IMR-90 (cell line): ENCODE measurements around the gene POLR2E.

ENCODE experiments used
- BHLHE40 ChIP-seq: fragments of 150-350 bp; IDR thresholded peaks from 2 replicates; pipeline ENCODE4 v1.6.1; 2016; ENCODE audit warnings: mild to moderate bottlenecking, low read depth, low read length
- CHD1 ChIP-seq: IDR thresholded peaks from 2 replicates; pipeline ENCODE4 v1.6.1; 2012; ENCODE audit warnings: low read depth, low read length, improper control_type of control experiment
- MAFK ChIP-seq: IDR thresholded peaks from 2 replicates; pipeline ENCODE4 v1.6.1; 2012; ENCODE audit warnings: low read depth, low read length, improper control_type of control experiment
- POLR2A ChIP-seq: IDR thresholded peaks from 2 replicates; pipeline ENCODE4 v1.6.1; 2012; ENCODE audit warnings: mild to moderate bottlenecking, low read depth, low read length
- RAD21 ChIP-seq: IDR thresholded peaks from 2 replicates; pipeline ENCODE4 v1.6.1; 2012; ENCODE audit warnings: low read length, improper control_type of control experiment
- RFX5 ChIP-seq: IDR thresholded peaks from 2 replicates; pipeline ENCODE4 v1.8.0; 2012; ENCODE audit warnings: low read depth, mild to moderate bottlenecking, low read length, moderate library complexity
- SMC3 ChIP-seq: fragments of 150-350 bp; IDR thresholded peaks from 2 replicates; pipeline ENCODE4 v1.6.1; 2016; ENCODE audit warnings: low read depth, mild to moderate bottlenecking, antibody characterized with exemption, low read length, moderate library complexity
- TF ChIP-seq, protein P1 (sequence below): conservative IDR thresholded peaks from 2 replicates; pipeline ENCODE4 v1.5.1; 2012; ENCODE audit warnings: mild to moderate bottlenecking, low read depth, low read length, improper control_type of control experiment

DNA sequence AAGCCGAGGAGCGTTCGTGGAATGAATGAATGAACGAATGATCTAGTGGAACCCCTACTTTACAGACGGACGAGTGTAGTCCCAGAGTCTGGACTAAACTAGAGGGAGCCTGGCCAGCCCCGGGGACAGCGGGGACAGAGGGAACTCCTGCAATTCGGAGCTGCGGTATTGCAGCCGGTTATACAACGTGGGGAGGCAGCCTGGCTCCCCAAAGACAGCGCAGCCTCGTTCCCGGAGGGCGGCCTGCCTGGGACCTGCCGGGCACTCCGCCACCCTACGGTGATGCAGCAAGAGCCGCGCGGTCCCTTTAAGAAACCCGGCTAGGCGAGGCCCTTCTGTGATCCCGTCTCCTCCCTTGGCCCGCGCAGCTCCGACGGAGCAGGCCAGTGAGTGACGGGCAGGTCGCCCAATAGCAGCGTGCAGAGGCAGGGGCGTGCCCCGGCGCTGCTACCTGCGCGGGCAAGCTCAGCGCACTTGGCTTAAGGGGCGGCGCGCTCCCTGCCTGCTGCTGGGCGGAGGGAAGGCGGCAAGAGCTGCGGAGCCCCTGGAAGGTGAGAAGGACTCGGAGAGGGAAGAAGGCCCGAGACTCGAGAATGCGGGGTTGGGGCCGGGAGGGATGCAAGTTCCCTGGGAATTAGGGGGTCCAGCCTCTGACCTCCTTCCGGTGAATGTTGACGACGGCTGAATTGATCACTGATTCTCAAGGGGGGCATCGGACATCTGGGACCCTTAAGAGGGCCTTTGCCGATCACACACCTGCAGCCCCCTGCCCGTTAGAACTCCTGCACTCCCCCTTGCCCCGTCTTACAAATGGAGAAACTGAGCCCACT, 55.3 kb downstream of the POLR2E start, which contains the start of gene ABCA7:
- peak; percentile 73 for TF ChIP-seq POLR2A
- TF ChIP-seq, protein P1, sequence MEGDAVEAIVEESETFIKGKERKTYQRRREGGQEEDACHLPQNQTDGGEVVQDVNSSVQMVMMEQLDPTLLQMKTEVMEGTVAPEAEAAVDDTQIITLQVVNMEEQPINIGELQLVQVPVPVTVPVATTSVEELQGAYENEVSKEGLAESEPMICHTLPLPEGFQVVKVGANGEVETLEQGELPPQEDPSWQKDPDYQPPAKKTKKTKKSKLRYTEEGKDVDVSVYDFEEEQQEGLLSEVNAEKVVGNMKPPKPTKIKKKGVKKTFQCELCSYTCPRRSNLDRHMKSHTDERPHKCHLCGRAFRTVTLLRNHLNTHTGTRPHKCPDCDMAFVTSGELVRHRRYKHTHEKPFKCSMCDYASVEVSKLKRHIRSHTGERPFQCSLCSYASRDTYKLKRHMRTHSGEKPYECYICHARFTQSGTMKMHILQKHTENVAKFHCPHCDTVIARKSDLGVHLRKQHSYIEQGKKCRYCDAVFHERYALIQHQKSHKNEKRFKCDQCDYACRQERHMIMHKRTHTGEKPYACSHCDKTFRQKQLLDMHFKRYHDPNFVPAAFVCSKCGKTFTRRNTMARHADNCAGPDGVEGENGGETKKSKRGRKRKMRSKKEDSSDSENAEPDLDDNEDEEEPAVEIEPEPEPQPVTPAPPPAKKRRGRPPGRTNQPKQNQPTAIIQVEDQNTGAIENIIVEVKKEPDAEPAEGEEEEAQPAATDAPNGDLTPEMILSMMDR: no peak
- TF ChIP-seq RAD21: no peak; the same call in 1 of the 2 replicates
- TF ChIP-seq RFX5: no peak
- TF ChIP-seq CHD1: no peak
- no peak for TF ChIP-seq BHLHE40
- TF ChIP-seq SMC3: no peak
- no peak for TF ChIP-seq MAFK
